HG03064 (cell line): ENCODE data around the gene NME4.
"Not testable (repeated sequence)": the region's sequence is repeated elsewhere in the genome, so short reads cannot be mapped to it uniquely, and the experiment has no call there.

Source experiments
- ATAC-seq: cut with Tn5 transposase; IDR thresholded peaks from one replicate; pipeline ENCODE4 v1.9.1; 2021; ENCODE audit warnings: low read depth; ENCODE audit not compliant: unreplicated experiment

Gene NME4

DNA sequence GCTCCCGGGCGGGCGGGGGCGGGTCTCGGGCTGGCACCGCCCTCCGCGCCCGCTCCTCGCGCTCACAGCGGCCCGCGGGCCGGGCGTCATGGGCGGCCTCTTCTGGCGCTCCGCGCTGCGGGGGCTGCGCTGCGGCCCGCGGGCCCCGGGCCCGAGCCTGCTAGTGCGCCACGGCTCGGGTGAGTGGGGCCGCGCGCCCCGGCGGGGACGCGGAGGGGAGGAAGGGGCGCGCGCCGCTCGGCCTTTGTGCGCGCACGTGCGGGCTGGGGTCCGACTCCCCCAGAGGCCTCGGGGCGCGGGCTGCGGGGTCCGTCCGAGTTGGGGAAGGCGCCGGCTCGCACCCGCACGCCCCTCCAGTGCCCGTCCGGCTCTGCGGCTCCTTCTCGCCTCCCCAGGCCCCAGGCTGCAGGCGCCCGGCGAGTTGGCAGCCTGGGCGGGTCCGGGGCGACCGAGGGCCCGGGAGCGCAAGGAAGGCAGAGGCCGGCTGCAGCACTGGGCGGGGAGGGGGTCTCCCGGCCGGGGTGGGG lies at the start of gene NME4:
TSS of gene NME4 (plus strand) at position 65 of the 527 bp plus-strand sequence. CDS start at position 89, 24 bp downstream.
- ATAC-seq: no peak

DNA sequence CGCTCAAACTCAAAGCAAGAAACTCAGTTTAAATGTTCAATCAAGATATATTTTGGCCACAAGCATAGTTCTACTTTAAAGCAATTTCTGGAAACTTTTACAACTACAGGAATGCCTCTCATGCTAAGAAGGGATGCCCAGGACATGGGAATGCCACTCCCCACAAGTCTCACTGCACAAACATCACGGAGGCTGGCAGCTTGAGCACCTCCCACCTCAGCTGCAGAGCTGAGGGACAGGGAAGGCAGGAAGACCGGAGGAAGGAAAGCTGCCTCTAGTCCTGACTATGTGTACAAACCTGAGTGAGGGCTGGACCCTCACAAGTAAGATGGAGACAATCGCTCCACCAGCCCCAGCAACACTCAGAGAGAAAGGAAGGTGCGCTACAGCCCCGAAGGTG lies 49.8 kb upstream of the NME4 start:
- no peak for ATAC-seq

DNA sequence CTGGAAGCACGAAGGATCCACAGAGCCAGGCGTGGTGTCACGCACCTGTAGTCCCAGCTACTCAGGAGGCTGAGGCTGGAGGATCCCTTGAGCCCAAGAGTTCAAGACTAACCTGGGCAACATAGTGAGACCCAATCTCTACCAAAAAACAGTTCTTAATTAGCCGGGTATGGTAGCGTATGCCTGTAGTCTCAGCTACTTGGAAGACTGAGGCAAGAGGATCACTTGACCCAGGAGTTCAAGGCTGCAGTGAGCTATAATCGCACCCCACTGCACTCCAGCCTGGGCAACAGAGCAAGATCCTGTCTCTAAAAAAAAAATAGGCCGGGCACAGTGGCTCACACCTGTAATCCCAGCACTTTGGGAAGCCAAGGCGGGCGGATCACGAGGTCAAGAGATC lies 48.5 kb upstream of the NME4 start:
- ATAC-seq: not testable (repeated sequence)

DNA sequence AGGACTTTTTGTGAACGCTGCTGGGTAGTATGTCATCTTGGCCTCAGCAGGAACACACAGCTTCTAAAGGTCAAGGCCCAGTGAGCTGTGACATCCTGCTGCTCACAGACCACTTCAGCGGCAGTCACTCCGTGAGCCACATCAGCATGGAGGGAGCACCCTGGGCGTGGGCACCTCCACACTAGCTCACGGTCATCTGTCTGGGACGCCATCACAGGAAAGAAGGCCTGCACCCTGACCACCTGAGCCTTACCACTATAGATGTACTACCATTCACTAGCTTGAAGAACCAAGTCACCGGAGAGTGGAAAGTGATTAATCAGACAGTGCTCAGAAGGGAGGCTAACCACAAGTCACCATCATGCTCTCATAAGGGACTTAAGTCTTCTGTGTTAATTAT lies 47.8 kb upstream of the NME4 start:
- no peak for ATAC-seq

DNA sequence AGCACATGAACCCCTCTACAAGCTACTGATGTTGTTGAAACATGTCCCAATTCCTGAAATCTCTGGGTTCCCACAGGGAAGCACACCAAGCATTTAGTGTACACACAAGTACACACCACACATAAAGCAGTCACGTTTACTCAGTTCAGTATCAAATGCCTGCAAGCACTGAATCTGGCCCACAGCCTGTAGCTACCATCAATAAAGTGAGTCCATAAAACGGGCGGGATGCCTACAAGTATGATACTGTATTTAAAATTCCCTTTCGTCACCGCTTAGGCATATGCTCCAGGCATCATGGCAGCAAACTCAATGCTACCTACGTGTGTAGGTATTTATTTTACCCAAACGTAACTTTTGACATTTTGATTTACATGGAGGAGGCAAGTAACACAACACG lies 46.8 kb upstream of the NME4 start:
- ATAC-seq: no peak

DNA sequence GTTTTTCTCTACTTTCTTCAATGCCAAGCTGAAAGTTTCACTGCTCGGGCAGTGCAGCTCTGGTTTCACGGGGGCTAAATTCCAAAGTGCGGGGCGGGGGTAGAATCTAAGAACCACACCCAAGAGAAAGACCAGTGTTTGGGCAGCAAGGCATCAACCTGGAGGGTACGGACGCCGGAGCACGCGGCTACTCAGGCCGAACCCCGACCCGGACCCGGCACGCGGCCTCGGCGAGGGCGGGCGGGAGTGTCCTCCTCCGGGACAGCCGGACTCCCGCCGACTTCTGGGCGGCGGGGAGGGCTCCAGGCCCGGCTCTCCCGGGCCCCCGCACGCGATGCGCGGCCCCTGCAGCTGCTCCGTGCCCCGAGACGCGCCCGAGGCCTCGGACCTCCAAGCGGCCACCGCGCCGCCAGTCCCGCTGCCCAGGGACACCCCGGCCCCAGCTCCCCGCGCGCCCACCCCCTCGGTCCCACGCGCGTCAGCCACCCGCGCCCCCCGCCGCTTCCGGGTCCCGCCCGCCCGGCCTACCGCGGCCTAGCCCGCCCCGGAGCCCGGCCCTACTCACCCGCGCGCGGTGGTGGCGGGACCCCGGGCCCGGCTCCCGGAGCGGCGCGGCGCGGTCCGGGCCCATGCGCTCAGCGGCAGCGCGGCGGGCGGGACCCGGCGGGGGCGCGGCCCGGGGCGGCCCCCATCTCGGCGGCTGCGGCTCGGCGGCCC lies 45.0 kb upstream of the NME4 start:
- ATAC-seq: peak; percentile 15

DNA sequence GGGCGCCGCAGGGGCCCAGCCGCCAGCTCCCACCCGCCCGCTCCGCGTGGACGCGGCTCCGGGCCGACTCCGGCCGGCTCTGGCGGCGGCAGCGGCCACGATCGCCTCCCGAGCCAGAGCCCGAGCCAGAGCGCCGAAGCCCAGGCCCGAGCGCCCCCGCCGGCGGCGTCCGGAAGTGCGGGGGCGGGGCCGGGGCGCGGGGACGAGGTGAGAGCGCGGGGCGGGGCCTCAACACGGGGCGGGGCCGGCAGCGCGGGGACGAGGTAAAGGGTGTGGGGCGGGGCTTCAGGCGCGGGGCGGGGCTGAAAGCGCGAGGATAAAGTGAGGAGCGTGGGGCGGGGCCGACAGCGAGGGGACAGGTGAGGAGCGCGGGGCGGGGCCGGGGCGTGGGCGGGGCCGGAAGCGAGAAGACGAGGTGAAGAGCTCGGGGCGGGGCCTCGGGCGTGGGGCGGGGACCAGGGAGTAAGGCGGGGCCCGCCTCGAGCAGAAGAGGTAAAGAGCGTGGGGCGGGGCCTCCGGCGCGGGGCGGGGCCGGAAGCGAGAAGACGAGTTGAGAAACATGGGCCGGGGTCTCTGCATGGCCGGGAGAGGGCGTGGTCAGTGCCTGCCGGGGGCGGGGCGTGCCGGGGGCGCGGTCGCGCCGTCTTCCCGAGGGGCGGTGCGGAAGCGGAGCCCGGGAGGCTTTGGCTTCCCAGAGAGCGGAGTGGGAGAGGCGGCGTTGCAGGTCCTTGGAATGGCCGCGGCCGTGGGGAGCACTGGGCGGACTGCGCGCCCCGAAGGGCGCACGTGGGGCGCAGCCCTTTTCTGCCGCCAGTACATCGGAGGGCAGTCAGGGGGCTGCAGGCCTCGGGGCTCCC lies 44.2 kb upstream of the NME4 start, which contains the start of gene AXIN1:
TSS of gene AXIN1 (minus strand) at position 177 of the 857 bp plus-strand sequence. CDS start 5,698 bp downstream, outside the sequence.
- ATAC-seq: peak; percentile 44

DNA sequence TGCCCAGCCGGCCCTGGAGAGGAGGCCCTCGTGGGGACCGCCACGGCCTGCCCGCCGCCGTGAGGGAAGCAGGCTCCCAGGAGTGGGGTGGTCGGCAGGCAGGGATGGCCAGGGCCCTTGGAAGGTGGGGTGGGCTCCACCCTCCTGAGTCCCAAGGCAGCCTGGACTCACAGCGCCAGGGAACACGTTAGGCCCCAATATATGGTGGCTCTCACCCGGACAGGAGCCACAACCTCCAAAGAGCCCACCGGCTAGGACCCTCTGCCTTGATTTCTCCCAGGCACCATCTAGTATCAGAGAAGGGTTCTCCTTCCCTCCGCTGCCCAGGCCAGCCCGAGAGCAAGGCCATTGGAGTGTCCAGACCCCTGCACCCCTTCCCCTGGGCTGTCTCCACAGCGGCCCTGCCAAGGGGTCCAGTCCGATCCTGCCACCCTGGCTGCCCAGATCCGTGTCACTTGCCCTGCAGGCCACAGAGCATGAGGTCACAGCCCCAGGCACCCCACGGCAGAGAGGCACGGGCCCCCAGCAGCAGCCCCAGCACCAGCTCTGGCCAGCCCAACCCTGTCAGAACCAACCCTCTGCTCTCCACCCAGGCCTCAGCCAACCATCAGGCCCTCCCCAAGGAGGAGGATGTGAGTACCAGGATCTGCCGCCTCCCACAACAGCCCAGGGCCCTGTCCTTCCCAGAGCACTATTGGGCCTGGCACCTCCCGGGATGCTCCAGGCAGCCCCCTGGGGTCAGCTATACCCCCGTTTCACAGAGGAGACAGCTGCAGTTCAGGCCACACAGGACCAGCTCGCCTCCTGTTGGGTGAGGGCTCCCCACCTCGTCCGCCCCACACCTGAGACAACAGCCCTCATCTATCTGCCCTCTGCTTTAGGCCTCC lies 43.4 kb upstream of the NME4 start:
- ATAC-seq: peak; percentile 5

DNA sequence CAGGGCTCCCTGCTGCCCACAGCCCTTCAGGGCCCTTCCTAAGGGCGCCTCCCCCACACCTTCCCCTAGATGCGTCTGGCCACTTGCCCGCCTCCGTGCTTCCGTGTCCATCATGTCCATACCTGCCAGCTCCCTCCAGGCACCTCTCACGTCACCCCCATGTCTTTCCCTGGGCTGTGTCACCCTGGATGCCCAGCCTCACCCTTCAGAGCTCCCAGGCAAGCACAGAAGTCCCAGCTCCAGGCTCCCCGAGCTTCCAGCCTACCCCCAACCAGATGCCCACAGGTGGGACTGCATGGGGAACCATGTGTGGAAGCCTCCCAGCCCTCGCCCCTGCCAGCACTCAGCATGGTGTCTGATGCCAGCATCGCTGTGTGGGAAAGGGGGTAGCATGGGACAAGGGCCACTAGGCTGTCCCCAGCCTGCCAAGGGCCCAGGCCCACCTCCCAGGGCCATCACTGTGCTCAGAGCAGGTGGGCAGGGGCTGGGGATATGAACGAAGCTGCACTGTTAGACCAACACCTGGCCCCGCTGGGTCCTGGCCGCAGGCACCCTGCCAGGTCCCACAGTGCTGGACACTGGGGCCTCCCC lies 42.6 kb upstream of the NME4 start:
- ATAC-seq: no peak

DNA sequence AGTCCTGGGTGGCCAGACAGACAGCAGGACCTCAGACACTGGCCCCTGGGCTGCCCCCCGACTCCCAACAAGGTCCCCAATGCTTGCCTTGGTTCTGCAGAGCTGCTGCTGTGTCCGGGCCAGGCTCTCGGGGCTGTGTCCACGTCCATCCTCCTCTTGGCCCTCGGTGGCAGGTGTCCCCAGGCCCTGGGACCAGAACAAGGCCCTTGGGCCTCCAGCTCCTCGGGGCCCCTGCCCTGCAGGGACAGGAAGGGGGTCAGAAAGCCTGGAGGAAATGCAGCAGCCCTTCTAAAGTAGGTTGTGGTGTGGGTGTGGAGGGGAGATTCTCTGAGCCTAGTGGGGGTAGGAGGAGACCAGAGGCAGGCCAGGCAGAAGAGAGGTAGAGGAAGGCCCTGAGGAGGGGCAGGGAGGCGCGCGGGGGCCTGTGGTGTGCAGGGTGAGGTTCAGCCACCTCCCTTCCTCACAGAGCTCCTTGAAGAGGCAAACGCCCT lies 42.0 kb upstream of the NME4 start:
- no peak for ATAC-seq

DNA sequence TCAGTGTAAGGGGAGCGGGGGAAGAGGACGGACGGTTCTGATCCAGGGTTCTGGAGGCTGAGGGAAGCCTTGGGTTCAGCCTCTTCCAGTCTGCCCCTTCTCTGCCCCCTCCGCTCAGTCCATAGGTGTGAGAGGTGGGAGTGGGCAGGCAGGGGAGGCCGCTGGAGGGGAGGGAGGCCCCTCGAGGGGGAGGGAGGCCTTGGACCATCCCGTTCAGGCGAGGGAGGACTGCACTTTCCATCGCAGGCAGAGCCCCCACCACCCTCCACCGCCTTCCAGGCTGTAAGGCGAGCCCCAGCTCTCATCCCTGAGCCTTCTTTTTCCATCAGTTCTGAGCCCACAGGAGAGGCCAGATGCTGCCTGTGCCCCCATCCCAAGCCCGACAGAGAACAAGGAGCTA lies 40.3 kb upstream of the NME4 start:
- no peak for ATAC-seq

DNA sequence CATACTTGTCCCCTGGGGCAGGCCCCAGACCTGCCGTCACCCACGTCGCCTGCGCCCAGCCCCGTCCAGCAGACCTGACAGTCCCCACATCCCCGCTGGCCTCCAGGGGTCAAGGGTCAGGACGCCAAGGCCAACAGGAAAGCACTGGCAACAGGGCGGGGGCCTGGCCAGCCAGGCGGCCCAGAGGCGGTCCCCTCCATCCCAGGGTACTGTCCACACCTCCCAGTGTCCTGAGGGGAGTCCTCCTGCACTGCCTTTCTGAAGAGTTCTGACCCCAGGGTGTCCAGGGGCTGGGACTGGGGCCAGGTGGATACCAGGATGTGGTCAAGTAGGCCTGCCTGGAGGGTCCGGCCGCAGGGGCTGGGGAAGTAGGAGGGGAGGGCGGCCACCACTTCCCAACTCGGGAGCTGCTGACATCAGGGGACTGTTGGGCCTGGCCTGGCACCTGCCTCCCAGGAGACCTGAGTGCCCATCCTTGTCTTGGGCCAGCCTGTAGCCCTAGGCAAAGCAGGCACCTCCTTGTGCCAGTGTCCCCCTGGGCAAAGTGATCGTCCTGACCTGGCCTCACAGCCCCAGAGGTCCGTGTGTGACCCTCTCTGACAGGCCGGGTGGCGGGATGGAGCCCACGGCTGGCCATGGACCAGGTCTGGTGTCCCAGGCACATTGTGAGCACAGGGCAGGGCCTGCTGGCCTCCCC lies 37.8 kb upstream of the NME4 start:
- ATAC-seq: no peak

DNA sequence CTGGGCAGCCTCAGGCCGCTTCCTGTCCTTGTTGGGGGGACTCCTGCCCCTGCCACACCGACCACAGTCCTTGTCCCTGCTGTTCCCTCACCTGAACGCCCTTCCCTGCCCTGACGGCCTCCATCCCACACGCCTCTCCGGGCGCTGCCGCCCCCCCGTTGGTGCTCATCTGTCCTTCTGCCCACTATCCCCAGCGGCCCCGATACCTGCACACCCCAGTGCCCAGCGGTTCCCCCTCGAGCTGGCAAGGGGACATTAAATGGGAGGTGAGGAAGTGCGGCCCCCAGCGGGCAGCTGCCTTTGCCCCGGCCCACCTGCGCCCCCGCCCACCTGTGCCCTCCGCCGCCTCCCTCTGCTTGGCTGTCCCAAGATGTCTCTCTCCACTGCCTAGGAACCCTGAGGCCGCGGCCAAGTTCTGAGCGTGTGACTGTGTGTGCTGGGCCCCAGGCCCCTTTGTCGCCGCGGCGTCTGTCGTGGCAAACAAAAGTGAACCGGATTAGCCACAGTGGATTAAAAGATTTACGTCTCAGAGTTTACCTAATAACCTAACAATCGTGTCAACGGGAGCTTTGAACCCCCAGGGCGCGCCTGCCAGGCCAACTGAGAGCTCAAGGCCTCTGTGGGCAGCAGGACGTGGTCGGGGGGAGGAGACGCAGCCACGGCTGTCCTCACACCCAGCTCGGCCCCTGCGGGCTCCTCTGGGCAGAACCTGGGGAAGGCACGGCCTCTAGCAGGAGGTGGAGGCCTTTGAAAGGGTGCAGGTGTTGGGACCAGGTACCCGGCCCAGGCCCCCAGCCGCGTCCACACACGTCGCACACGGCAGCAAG lies 36.9 kb upstream of the NME4 start:
- ATAC-seq: no peak

DNA sequence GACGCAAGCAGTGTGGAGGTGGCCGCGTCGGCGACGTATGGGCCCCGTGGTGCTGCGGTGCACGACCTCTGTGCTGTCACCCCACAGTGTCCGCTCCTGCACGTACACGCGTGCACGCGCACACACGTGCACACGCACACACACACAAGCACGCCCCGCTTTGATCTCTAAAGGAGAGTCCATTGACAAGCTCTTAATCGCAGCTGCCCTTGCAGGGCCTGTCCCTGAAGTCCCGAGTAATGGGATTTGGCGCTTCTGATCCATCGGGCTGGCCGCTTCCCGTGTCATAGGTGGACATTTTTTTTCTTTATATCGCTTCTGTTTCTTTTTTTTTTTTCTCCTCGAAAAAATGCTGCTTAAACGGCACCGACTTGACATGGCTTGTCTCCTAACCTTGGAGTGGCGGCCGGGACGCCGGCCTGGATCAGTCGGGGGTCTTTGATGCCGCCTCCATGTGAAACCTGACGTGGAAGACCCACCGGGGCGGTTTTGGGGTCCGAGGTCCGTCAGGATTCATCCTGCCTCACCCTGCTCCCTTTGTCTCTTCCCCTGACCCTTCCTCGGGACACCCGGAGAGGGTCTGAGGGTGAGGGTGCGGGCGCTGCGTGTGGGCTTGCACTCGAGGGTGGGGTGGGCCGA lies 36.2 kb upstream of the NME4 start:
- ATAC-seq: no peak

DNA sequence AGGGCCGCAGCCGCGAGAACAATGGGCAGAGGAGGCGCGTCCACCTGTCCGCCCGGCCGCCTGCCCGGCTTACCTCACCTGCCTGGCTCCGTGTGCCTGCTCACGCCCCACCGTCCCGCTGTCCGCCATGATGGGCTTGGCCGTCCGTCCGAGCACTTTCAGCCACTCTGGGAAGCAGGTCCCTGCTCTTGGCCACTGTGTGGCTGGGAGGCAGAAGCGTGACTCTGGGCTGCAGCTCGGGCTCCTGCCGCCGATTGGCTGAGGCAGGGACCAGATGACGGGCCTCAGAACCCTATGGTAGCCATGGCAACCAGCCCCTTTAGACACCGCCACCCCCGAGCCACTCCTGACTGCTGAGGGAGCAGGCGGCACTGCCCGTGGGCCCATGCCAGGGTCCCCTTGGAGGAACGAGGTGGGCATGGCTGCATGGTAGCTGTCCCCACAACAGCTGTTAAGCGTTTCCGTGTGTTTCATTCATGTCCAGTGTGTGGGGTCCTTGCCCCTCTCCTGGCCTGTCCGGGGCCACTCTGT lies 35.6 kb upstream of the NME4 start:
- ATAC-seq: no peak

DNA sequence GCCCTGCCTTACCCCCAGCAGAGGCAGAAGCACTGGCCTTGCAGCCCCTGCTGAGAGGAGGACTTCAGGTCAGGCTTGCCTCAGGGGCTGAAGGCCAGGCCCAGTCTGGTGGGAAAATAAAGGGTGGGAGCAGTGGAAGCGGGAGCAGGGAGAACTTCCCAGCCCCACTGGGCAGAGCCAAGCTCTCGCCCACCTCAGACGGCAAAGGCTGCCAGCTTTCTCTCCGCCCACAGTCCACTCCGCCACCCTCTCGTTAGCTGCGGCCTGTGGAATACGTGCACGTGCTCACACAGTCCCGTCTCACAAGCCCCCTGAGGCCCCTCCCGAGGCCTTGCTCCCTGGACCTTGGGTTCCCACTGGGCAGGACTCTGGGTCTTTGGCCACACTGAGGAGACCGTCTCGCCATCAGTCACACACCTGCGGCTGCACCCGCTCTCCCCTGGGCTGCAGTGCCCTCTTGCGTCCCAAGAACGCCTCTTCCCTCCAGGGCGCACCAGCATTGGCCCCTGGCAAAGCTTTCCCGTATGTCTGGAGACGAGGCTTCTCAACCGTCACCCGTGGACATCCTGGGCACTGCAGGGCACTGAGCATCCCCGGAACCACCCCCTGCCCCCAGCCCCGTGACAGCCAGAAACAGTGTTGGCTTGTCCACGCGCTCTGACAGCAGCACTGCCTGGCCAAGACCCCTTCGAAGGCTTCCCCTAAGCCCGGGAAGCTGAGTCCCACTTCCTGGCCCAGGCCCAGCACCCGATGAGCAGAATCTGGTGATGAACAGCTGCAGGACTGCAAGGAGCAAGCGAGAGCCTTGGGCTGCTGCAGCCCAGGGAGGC lies 34.9 kb upstream of the NME4 start:
- ATAC-seq: no peak

DNA sequence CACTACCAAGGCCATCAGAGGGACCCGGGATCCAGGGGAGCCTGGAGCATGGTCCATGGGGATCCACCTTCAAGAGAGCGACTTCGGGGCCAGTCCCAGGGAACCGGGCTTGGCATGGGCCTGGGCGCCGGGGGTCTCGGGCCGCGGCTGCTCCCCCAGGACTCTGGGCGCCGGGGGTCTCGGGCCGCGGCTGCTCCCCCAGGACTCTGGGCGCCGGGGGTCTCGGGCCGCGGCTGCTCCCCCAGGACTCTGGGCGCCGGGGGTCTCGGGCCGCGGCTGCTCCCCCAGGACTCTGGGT lies 34.3 kb upstream of the NME4 start:
- ATAC-seq: not testable (repeated sequence)
